H1 (cell line): ENCODE results near the gene LRRC42.

ENCODE experiments used
- POLR2AphosphoS5 ChIP-seq: IDR thresholded peaks from 2 replicates; pipeline ENCODE4 v1.6.1; 2011; ENCODE audit warnings: low read depth, low read length
- ZNF274 ChIP-seq: IDR thresholded peaks from 2 replicates; pipeline ENCODE4 v1.7.0; 2012; ENCODE audit warnings: low read length, borderline replicate concordance; ENCODE audit errors: extremely low read depth
- TF ChIP-seq, protein P1 (sequence below), 3 experiments: IDR thresholded peaks; 1 replicate in 2 of 3; 2 replicates in 1 of 3; pipeline versions ENCODE4 v1.5.1 to v1.6.1; 2011; ENCODE audit warnings: low read length in 3 of 3, mild to moderate bottlenecking in 3 of 3, inconsistent platforms in 2 of 3, low read depth in 1 of 3, moderate library complexity in 1 of 3; ENCODE audit not compliant: insufficient read depth in 1 of 3; ENCODE audit errors: control extremely low read depth in 1 of 3

DNA sequence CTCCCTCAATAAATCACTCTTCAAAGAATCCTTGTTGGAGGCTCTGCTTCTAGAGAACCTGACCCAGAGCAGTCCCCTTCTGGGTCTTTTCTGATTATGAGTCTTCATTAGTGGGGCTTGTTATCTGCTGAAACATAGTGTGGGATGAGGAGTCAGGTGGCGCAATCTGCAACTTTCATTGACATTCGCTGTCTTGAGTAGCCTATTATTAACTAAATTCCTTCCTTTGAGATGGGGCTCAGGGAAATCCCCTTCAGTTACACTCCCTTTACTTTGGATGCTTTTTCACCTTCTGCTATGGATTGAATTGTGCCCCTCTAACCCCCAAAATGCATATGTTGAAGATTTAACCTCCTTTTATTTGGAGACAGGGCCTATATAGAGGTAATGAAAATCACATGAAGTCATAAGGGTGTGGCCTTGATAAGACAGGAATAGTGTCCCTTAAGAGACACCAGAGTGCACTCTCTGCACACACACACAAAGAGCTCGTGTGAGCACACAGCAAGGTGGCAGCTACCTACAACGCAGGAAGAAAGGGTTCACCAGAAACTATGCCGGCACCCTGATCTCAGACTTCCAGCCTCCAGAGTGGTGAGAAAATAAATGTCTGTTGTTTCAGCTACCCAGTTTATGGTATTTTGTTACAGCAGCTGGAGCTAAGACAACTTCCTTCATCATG, 32.7 kb upstream of the LRRC42 start:
- TF ChIP-seq ZNF274 (no peak), POLR2AphosphoS5 (0 out of 2 replicates have a peak, but pooled peaks have one; percentile 35)
- TF ChIP-seq, protein P1, sequence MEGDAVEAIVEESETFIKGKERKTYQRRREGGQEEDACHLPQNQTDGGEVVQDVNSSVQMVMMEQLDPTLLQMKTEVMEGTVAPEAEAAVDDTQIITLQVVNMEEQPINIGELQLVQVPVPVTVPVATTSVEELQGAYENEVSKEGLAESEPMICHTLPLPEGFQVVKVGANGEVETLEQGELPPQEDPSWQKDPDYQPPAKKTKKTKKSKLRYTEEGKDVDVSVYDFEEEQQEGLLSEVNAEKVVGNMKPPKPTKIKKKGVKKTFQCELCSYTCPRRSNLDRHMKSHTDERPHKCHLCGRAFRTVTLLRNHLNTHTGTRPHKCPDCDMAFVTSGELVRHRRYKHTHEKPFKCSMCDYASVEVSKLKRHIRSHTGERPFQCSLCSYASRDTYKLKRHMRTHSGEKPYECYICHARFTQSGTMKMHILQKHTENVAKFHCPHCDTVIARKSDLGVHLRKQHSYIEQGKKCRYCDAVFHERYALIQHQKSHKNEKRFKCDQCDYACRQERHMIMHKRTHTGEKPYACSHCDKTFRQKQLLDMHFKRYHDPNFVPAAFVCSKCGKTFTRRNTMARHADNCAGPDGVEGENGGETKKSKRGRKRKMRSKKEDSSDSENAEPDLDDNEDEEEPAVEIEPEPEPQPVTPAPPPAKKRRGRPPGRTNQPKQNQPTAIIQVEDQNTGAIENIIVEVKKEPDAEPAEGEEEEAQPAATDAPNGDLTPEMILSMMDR (IDR thresholded peaks at IDR 0.05; ENCODE audit: control extremely low read depth in 1 of 3, insufficient read depth in 1 of 3, low read depth in 1 of 3, low read length in 3 of 3) = peak in 1 of 3 experiments; percentile 3; a peak in 2 of 4 replicates
